Tibial artery (tissue), 4 donors: Measurements from ENCODE around the gene FNDC10.

Experiments
- DNase-seq, 2 donors: peaks; one replicate each; pipeline ENCODE4 v3.0.0-alpha.2; 2019
- H3K27ac ChIP-seq, 2 donors: fragments of 200-600 bp; sonication (generic) in 1 of 2; 1 replicate in 1 of 2; 2 replicates in 1 of 2; pipeline ENCODE4 v1.5.1; 2018 to 2019; ENCODE audit warnings: mild to moderate bottlenecking in 1 of 2
- H3K27me3 ChIP-seq, 2 donors: fragments of 200-600 bp; sonication (generic) in 1 of 2; one replicate each; pipeline versions ENCODE4 v1.5.1 to v1.6.0; 2016 to 2019
- H3K36me3 ChIP-seq, 3 donors: fragments of 200-600 bp; sonication (generic) in 2 of 3; one replicate each; pipeline ENCODE4 v1.5.1; 2016 to 2019; ENCODE audit warnings: mild to moderate bottlenecking in 2 of 3
- H3K4me1 ChIP-seq, 4 donors: fragments of 200-600 bp; sonication (generic) in 2 of 4; 1 replicate in 3 of 4; 2 replicates in 1 of 4; pipeline ENCODE4 v1.5.1; 2016 to 2019
- H3K4me3 ChIP-seq, 2 donors: fragments of 200-600 bp; sonication (generic) in 1 of 2; 1 replicate in 1 of 2; 2 replicates in 1 of 2; pipeline ENCODE4 v1.5.1; 2018 to 2019; ENCODE audit warnings: mild to moderate bottlenecking in 2 of 2
- H3K9me3 ChIP-seq, 3 donors: fragments of 200-600 bp; sonication (generic) in 1 of 3; one replicate each; pipeline ENCODE4 v1.5.1; 2016 to 2019
- intact Hi-C: fragments of 100-400 bp; cut with DNase I; formaldehyde crosslinking; loops from one replicate; pipeline ENCODE4 v1.15.0; 2023; ENCODE audit warnings: low total_unique reads
- TF ChIP-seq, protein P1 (sequence below), 2 experiments: fragments of 200-600 bp in 1 of 2; fragments of 450-650 bp in 1 of 2; IDR thresholded peaks; one replicate each; pipeline ENCODE4 v1.5.1; 2017 to 2019; ENCODE audit warnings: antibody characterized with exemption in 2 of 2, mild to moderate bottlenecking in 1 of 2, moderate library complexity in 1 of 2

The FNDC10 gene

GRCh38 chr1:1600861-1601563 lies 1.1 kb upstream of the FNDC10 start:
- no peaks in the 10 kb centered on the region for H3K36me3 ChIP-seq
- H3K9me3 ChIP-seq: no peaks in the 10 kb centered on the region
- H3K27me3 ChIP-seq: peaks cover 0 to 83% of the 10 kb centered on the region in 2 donors
- peak in 1 of 2 donors; percentile 62 for DNase-seq
- TF ChIP-seq, protein P1, sequence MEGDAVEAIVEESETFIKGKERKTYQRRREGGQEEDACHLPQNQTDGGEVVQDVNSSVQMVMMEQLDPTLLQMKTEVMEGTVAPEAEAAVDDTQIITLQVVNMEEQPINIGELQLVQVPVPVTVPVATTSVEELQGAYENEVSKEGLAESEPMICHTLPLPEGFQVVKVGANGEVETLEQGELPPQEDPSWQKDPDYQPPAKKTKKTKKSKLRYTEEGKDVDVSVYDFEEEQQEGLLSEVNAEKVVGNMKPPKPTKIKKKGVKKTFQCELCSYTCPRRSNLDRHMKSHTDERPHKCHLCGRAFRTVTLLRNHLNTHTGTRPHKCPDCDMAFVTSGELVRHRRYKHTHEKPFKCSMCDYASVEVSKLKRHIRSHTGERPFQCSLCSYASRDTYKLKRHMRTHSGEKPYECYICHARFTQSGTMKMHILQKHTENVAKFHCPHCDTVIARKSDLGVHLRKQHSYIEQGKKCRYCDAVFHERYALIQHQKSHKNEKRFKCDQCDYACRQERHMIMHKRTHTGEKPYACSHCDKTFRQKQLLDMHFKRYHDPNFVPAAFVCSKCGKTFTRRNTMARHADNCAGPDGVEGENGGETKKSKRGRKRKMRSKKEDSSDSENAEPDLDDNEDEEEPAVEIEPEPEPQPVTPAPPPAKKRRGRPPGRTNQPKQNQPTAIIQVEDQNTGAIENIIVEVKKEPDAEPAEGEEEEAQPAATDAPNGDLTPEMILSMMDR (IDR thresholded peaks at IDR 0.05): no peak
- H3K4me1 ChIP-seq: peaks cover 0 to 27% (median 14%) of the 10 kb centered on the region in 4 donors
- H3K27ac ChIP-seq: no peak overlapping the region
- intact Hi-C loops: no loop called here
- H3K4me3 ChIP-seq: no peak overlapping the region

DNA sequence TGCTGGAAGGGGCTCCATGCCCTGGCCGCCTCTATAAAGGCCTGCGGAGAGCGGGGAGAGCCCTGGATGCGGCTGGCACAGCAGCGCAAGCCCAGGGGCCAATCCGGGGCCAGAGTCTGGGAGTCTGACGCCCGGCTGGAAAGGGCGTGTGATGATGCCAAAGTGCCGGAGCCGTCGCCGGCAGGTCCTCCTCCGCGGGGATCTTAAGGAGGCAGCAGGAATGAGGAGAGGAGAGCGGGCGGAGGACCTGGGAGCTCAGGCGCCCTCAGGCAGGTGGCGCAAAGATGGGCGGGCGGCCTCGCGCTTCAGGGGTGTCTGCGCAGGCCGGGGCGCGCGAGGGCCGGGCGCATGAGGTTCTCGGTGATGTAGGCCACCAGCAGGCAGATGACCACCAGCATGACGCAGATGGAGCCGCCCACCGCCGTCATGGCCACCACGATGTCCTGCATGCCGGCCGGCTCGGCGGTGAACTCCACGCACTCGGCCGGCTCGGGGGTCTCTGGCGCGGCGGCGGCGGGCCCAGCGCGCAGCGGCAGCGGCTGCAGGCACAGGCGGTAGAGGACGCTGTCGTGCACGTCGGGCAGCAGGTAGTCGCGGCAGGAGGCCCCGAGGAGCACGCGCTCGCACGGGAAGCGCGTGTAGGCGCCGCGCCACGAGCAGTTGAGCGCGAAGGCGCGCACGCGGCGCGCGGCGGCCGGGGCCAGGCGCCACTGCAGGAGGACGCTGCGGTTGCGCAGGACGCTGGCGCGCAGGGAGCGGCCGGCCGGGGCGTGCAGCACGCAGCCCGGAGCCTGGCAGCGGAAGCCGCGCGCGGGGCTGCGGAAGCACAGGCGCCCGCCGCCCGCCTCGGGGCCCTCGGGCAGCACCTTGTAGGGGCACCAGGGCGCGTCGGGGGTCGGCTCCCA lies 653 bp downstream of the FNDC10 start:
- intact Hi-C loops: no loop called here
- Histone ChIP-seq H3K4me3 (peak overlapping the region in 1 of 2 donors; percentile 37), H3K27me3 (peaks cover 0 to 71% of the 10 kb centered on the region in 2 donors)

DNA sequence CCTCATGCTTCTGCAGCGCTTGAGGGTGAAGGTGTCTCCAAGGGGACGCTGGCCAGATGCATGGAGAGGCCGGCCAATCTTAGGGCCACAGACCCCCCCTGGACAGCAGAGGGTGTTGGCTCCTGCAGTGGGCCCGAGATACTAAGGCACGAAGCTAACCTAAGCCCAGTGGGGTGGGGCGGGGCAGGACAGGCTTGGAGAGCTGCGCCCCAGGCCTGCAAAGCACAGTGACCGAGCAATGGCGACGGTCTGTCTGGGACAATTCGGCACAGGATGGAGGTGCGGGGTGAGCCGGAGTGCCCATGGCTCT lies 1.3 kb downstream of the FNDC10 start:
- Histone ChIP-seq H3K36me3 (no peaks in the 10 kb centered on the region), H3K4me3 (no peak overlapping the region)

More for the DNA sequence above, 653 bp downstream of the FNDC10 start:
- no peak overlapping the region for H3K27ac ChIP-seq
- TF ChIP-seq, protein P1 (IDR thresholded peaks at IDR 0.05): no peak
- H3K9me3 ChIP-seq: no peaks in the 10 kb centered on the region
- peaks cover 0 to 27% (median 14%) of the 10 kb centered on the region in 4 donors for H3K4me1 ChIP-seq
- no peak for DNase-seq
- H3K36me3 ChIP-seq: no peaks in the 10 kb centered on the region

DNA sequence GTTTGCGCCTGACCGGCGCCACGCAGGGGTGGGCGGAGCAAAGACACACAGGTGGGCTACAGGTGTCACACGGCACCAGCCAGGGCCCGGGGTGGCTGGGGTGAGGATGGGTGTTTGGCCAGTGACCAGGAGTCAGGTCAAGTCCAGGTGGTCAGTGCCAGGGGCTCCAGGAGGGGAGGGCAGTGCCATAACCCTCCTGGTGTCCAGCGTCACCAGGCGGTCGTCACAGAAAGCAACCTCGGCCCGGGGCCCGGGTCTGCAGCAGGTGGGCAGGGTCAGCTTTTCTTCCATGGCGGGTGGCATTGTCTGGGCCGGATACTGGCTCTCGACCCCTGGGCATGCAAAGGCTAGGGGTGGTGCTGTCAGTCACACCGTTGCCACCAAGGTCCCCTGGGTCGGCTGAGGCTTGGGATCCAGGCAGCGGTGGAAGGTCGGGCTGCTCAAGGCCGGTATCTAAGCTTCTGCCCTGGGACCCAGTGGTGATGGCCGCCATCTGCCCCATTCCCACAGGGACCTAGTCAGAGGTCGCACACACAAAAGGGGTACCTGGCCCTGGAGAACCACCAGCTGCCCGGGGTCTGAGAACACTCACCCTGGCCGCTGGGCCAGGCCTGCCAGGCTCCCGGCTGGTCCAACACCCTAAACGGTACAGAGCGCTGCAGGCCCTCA lies 1.8 kb downstream of the FNDC10 start:
- no peak for DNase-seq
- Histone ChIP-seq H3K9me3 (no peaks in the 10 kb centered on the region), H3K36me3 (no peaks in the 10 kb centered on the region), H3K4me3 (no peak overlapping the region), H3K4me1 (peaks cover 0 to 27% (median 14%) of the 10 kb centered on the region in 4 donors), H3K27me3 (peaks cover 0 to 60% of the 10 kb centered on the region in 2 donors), H3K27ac (no peak overlapping the region)
- intact Hi-C loops: no loop called here
- TF ChIP-seq, protein P1 (IDR thresholded peaks at IDR 0.05): no peak

More for the DNA sequence above, 1.3 kb downstream of the FNDC10 start:
- no peak for DNase-seq
- Histone ChIP-seq H3K27ac (no peak overlapping the region), H3K9me3 (no peaks in the 10 kb centered on the region), H3K27me3 (peaks cover 0 to 65% of the 10 kb centered on the region in 2 donors), H3K4me1 (peaks cover 0 to 27% (median 14%) of the 10 kb centered on the region in 4 donors)
- TF ChIP-seq, protein P1 (IDR thresholded peaks at IDR 0.05): no peak
- intact Hi-C loops: no loop called here

DNA sequence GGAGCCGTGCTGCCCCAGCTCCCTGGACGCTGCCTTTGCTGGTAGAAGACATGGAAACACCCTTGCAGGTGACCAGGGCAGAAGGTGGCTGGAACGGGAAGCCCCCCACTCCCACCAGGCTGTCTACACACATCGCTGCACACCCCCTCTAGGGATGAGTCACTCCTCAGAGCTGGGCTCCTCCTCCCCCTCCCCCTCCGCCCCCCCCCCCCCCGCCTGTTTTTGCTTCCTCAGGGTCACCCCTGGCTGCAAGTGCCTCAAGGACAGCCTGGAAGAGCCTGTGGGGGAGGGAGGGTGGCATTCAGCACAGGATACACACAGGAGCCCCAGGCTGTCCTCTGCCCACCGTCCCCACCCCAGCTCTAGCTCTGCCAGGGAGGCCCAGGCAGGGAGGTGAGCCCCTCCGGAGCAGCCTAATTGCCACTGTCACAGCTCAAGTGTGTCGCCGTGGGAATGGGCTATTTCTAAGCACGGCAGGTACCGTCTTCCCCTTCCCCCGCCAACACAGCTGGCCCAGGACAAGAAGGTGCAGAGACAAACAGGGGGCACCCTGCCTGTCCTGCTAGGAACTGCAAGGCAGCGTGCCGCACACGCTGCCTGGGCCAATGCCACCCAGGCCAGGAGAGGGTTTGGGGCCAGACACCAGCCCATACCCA lies 2.5 kb downstream of the FNDC10 start:
- no peaks in the 10 kb centered on the region for H3K36me3 ChIP-seq
- H3K27ac ChIP-seq: no peak overlapping the region
- H3K4me1 ChIP-seq: peaks cover 0 to 27% (median 14%) of the 10 kb centered on the region in 4 donors
- TF ChIP-seq, protein P1 (IDR thresholded peaks at IDR 0.05): no peak
- no peak for DNase-seq
- no peaks in the 10 kb centered on the region for H3K9me3 ChIP-seq
- intact Hi-C loops: no loop called here
- H3K4me3 ChIP-seq: no peak overlapping the region
- peaks cover 0 to 53% of the 10 kb centered on the region in 2 donors for H3K27me3 ChIP-seq
